GM19455 (cell line): ENCODE data around the gene CPTP.

ENCODE experiments used
- ATAC-seq: cut with Tn5 transposase; IDR thresholded peaks from one replicate; pipeline ENCODE4 v1.9.1; 2021; ENCODE audit not compliant: unreplicated experiment

CPTP gene

GRCh38 chr1:1332774-1333480 lies 8.3 kb downstream of the CPTP start:
- ATAC-seq: no peak

DNA sequence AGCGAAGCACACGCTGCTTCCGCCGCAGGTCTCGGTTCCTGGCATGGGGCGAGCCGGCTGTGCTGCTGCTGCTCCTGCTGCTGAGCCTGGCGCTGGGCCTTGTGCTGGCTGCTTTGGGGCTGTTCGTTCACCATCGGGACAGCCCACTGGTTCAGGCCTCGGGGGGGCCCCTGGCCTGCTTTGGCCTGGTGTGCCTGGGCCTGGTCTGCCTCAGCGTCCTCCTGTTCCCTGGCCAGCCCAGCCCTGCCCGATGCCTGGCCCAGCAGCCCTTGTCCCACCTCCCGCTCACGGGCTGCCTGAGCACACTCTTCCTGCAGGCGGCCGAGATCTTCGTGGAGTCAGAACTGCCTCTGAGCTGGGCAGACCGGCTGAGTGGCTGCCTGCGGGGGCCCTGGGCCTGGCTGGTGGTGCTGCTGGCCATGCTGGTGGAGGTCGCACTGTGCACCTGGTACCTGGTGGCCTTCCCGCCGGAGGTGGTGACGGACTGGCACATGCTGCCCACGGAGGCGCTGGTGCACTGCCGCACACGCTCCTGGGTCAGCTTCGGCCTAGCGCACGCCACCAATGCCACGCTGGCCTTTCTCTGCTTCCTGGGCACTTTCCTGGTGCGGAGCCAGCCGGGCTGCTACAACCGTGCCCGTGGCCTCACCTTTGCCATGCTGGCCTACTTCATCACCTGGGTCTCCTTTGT lies 9.1 kb downstream of the CPTP start:
- no peak for ATAC-seq

DNA sequence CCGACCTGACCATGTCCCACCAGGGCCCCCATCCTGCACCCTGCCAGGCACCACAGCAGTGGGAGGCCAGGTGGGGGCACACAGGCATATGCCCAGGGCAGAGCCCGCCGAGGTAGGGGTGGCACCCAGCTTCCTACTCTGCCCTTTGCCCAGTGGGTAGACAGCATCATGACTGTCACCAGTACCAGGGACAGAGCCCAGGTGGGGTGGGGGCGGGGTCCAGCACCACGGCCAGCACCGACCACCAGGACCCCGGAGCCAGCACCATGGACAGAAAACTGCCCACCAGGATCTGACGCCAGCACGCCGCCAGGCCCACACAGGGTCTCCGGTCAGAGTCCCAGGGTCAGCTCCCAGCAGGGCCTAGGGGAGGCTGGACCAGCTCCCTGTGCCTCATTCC lies 10.2 kb downstream of the CPTP start:
- ATAC-seq: no peak

DNA sequence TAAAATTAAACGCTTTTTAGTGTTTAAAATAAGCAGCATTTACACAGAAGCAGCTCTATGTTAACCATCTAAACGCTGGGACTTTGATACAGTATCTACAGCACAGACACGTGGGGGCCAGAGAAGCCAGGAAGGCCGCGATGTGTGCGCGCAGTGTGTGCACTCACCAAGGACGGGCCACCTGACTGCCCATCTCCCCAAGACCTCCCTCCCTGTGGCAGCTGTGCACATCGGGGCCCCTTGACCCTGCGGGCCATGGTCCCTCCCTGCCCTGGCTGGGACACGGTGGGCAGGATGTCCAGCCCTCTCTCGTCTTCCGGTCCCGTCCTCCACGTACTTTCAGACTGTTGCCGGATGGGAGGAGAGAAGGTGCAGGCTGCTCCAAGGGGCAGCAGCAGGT lies 10.7 kb downstream of the CPTP start:
- ATAC-seq: no peak

GRCh38 chr1:1335792-1336248 lies 11.2 kb downstream of the CPTP start:
- no peak for ATAC-seq

- no peak for ATAC-seq
Observed at GRCh38 chr1:1336446-1336845, 11.8 kb downstream of the CPTP start.

DNA sequence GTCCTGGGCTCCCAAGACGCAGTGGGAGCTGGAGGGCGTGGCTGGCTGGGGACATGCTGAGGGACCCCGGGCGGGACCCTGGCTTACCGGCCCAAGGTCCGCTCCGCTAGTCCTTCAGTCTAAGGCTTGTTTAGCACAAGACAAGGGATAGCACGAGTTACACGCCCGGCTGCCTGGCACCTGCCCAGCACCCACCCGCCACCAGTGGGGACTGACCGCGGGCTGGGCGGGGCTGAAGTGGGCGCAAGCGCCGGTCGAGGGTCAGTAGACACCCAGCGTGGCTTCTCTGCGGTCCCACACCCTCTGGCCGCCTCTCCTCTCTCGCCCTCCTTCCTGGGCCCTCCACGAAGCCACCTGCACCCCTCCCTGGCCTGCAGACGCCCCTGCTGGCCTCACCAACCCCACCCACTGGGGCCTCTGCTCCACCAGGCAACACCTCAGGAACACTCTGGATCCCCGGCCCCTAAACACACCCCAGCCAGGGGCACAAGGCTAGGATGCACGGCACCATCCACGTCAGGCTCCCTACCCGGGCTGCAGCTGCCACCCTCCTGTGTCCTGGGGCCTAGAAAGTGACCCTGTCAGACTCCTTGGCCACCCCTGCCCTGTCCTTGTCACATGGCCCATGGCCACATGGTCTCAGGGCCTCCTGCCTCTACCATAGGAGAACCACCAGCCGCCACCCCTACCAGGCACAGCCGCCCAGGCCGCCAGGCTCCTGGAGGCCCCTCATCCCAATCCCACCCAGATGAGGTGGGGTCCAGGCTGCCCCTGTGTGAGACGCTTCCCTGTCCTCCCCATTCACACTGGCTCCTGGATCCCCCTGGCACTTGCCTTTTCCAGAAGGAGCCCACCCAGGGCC lies 12.6 kb downstream of the CPTP start:
- no peak for ATAC-seq

DNA sequence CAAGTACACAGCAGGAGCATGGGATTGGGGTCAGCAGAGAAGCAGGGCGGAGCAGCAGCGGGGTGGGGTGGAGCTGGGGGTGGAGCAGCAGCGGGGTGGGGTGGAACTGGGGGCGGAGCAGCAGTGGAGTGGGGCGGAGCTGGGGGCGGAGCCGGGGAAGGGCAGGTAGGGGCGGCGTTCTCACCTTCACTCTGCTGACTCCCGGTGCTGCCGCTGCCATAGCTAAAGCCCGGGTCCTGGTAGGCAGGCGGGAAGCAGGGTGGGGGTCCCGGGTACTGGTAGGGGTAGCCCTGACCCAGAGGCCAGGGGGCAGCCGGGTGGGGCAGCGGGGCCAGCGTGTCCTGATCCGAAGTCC lies 13.2 kb downstream of the CPTP start:
- no peak for ATAC-seq

- no peak for ATAC-seq
Observed at GRCh38 chr1:1338278-1338677, 13.7 kb downstream of the CPTP start.

DNA sequence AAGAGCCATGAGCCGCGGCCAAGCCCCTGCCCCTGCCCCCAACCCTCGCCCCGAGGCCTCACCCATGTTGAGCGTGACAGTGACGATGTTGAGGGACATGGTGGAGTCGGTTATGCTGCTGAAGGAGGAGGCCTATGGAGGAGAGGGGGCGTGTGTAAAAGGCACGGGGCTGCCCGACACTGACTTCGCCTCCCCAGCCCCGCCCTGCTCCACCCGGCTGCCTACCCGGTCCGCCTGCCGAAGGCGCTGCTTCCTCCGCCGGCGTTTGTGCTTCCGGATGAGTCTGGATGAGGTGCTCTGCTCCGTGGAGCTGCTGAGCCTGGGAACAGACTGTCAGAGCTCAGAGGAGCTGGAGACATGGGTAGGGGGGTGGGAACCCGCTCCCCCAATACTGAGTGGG lies 15.6 kb downstream of the CPTP start:
- ATAC-seq: no peak

GRCh38 chr1:1340791-1341548 lies 16.4 kb downstream of the CPTP start:
- ATAC-seq: no peak

DNA sequence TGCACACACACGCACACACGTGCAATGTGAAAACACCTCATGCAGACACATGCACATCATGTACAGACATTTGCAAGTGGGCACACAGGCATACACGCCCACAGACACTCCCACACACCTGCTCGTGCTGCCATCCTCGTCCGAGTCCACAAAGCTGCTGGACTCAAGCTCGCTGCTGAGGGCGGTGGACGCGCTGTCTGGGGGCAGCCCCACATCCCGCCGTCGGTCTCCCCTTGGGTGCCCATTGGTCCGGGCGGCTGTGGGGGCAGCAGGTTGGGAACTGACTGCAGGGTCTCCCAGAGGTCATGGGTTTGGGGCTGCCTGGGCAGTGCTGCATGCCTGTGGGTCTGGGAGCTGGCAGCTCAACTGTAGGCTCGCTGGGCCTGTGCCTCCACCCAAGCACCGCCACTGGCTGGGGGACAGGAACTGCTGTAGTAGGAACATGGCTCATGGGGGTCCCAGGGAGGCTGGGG lies 17.0 kb downstream of the CPTP start:
- no peak for ATAC-seq

DNA sequence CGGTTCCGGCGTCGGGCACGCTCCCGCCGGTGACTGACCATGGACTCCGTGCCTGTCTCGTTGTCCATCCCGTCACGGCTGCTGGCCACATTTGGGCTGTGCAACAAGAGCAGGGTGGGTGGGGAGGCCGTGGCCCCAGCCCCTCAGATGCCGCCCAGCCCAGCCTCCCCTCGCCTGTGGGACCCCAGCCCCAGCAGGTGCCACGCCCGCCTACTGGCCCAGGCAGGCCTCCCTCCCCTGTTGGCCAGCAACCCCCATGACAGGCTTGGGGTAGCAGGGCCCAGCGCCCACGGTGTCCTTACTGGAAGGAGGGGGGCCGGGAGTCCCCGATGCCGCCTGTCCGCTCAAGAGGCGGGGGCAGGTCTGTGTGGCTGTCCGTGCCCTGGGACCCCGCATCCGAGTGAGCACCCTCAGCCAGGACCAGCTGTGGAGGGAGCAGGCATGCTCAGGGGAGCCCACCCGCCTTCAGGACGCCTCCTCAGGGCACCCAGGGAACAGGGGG lies 17.5 kb downstream of the CPTP start:
- ATAC-seq: no peak

- ATAC-seq: no peak
Observed at GRCh38 chr1:1342584-1343115, 18.0 kb downstream of the CPTP start.

DNA sequence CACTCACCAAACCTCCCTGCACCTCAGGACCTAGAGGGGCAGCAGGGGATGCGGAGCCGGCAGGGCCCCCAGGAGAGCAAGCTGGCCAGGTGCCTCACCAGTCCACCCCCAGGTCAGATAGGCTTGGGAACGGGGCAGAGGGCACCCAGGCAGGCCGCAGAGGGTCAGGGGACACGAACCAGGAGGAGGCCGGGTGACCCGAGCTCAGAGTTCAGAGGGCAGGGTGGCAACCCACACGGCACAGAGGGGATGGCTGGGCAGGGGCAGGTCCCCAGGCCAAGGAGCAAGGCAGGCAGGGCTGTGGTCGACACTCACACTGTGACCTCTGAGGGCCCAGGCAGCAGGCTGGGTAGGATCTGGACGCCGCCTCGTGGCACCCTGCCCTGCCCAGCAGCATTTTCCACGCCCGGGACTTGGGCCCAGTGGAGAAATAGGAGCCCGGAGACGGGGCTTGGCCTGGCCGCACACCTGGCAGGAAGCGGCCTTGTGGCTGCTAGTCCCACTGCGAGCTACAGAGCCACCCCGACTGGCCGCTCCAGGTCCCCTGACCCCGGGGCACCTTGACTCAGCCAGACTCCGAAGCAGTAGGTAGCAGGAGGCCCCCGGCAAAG lies 19.3 kb downstream of the CPTP start:
- no peak for ATAC-seq

DNA sequence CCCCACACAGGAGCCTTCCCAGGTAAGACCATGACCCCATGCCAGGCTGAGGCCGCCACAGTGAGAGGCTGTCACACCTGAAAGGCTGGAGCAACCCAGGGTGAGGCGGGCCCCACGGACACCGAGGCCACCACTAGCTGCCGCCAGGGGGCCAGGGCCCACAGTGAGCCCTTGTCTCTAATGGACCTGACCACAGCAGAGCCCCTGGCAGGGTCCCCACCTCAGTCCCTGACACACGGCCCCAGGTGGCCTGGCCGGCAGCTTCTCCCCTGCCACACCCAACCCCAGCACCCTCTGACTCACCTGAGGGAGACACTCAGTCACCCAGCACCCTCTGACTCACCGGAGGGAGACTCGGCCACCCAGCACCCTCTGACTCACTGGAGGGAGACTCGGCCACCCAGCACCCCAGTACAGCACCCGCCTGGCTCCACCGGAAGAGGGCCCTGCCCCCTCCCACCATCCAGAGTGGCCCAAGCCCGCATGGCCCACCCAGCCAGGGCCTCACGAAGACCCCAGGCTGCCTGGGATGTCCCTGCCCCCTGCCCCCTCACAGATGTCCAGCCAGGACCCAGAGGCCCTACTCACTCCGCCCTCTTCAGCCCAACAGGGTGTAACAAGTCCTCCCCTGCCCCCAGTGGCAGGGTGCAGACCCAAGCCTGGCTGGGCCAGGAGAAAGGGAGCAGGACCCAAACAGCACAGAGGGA lies 20.2 kb downstream of the CPTP start:
- no peak for ATAC-seq

GRCh38 chr1:1345384-1345783 lies 20.8 kb downstream of the CPTP start:
- ATAC-seq: no peak

- ATAC-seq: no peak
Observed at GRCh38 chr1:1345860-1346500, 21.4 kb downstream of the CPTP start.

GRCh38 chr1:1346501-1346890 lies 21.9 kb downstream of the CPTP start:
- no peak for ATAC-seq
